ENCODE measurements around the gene DUSP8. TPM values are rescaled to one million over a fixed set of nuclear protein-coding genes. Genes with fewer than 3 reads are reported as not detected.

The DUSP8 gene
- total RNA-seq, 1 donor from 2014 or later: 15.3 TPM

DNA sequence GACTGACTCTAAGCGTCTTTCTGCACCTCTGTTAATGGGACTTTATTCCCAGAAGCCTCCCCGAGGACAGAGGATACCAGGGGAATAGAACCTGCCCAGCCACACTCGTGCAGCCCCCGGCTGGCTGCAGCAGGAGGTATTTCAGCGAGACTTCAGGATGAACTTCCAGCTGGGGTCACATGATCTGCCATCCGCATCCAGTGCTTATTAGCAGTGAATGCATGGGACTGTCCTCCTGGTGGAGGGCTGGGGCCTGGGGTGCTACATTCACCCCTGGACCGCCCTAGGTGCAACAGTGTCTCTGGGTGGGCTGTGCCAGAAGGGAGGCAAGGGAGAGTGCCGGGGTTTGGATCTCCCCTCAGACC, 1.6 kb downstream of the DUSP8 start:
- Histone ChIP-seq H3K4me1 (peaks cover 81% of the 10 kb centered on the region), H3K36me3 (no peaks in the 10 kb centered on the region), H3K27me3 (ENCODE audit: low read depth) (no peaks in the 10 kb centered on the region), H3K27ac (replicated peaks) (peak overlapping the region; percentile 80), H3K4me3 (peak overlapping the region; percentile 82), H3K9me3 (replicated peaks) (no peaks in the 10 kb centered on the region)
- no peak for DNase-seq
- TF ChIP-seq, protein P1, sequence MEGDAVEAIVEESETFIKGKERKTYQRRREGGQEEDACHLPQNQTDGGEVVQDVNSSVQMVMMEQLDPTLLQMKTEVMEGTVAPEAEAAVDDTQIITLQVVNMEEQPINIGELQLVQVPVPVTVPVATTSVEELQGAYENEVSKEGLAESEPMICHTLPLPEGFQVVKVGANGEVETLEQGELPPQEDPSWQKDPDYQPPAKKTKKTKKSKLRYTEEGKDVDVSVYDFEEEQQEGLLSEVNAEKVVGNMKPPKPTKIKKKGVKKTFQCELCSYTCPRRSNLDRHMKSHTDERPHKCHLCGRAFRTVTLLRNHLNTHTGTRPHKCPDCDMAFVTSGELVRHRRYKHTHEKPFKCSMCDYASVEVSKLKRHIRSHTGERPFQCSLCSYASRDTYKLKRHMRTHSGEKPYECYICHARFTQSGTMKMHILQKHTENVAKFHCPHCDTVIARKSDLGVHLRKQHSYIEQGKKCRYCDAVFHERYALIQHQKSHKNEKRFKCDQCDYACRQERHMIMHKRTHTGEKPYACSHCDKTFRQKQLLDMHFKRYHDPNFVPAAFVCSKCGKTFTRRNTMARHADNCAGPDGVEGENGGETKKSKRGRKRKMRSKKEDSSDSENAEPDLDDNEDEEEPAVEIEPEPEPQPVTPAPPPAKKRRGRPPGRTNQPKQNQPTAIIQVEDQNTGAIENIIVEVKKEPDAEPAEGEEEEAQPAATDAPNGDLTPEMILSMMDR (IDR thresholded peaks at IDR 0.05; ENCODE audit: borderline replicate concordance): no peak
- intact Hi-C loops (cut with micrococcal nuclease): no loop called here

DNA sequence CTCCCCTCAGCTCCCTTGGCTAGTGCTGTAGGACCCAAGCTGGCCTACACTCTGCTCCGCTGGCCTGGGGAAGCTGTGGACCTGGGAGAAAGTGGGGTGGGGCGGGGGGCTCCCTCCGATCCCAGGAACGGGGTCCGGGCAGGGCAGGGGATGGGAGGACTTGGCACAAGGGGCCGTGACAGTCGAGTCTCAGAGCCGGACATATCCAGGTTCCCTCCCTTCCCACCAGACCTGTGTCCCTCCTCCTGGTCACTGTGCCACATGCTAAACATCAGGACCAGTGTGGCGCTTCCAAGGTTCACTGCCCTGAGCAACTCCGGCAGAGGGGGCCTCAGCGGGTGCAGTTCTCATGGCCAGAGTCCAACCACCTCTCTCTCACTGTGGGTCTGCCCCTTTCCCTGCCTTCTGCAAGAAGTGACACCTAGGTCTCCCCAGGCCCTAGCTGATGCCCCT, 2.0 kb downstream of the DUSP8 start:
- DNase-seq: no peak
- Histone ChIP-seq H3K36me3 (no peaks in the 10 kb centered on the region), H3K27ac (replicated peaks) (peak overlapping the region; percentile 80), H3K4me1 (peaks cover 86% of the 10 kb centered on the region), H3K27me3 (ENCODE audit: low read depth) (no peaks in the 10 kb centered on the region), H3K4me3 (peak overlapping the region; percentile 82), H3K9me3 (replicated peaks) (no peaks in the 10 kb centered on the region)
- TF ChIP-seq, protein P1 (IDR thresholded peaks at IDR 0.05; ENCODE audit: borderline replicate concordance): no peak
- intact Hi-C loops (cut with micrococcal nuclease): no loop called here

DNA sequence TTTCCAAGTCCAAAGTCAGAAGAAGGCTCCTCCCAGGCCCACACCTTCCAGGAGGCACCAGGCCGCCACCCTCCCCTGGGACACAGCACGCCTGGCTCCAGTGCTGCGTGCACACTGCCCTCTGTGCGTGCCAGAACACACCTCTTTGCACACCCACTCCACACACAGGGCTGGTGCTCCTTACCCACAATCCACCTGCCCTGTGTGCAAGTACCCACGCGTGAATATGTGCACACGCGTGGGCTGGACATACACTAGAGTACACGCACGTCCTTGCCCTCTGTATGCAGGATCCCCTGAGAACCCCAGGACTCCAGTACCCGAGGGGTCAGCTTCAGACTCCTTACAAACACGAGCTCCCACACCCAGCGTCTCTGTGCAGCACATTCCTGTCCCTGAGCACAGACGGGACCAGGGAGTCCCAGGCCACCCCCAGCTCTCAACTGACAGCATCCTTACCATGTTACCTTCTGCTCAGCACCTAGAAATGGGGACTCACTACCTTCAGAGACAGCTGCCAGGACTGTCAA, 2.8 kb downstream of the DUSP8 start:
- H3K9me3 ChIP-seq (replicated peaks): no peaks in the 10 kb centered on the region
- peak overlapping the region; percentile 80 for H3K27ac ChIP-seq (replicated peaks)
- H3K4me1 ChIP-seq: peaks cover 90% of the 10 kb centered on the region
- no peaks in the 10 kb centered on the region for H3K27me3 ChIP-seq (ENCODE audit: low read depth)
- intact Hi-C loops (cut with micrococcal nuclease): no loop called here
- DNase-seq: no peak
- no peaks in the 10 kb centered on the region for H3K36me3 ChIP-seq
- no peak overlapping the region for H3K4me3 ChIP-seq
- TF ChIP-seq, protein P1 (IDR thresholded peaks at IDR 0.05; ENCODE audit: borderline replicate concordance): no peak

DNA sequence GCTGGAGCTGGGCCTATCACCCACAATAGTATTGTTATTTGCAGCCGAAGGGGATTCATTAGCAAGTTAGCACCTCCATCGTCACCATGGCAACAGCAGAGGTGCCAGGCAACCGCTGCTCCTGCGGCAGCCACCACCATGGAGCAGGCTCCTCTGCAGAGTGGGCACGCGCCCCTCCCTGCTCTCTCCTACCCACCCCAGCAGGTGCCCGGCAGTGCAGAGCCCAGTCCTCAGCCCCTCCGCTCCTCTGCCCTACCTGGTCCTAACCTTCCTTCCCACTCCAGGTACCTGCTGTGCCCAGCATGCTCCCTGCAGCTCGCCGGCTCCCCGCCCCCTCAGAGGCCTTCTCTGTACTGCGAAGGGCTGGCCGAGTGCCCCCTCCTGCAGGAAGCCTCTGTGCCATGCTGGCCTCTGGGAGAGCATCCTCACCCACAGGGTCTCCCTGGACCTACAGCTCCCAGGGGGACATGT, 3.6 kb downstream of the DUSP8 start:
- Histone ChIP-seq H3K36me3 (peaks cover 7% of the 10 kb centered on the region), H3K4me3 (no peak overlapping the region), H3K27ac (replicated peaks) (no peak overlapping the region), H3K4me1 (peaks cover 87% of the 10 kb centered on the region), H3K9me3 (replicated peaks) (no peaks in the 10 kb centered on the region), H3K27me3 (ENCODE audit: low read depth) (no peaks in the 10 kb centered on the region)
- intact Hi-C loops (cut with micrococcal nuclease): no loop called here
- TF ChIP-seq, protein P1 (IDR thresholded peaks at IDR 0.05; ENCODE audit: borderline replicate concordance): no peak
- DNase-seq: no peak

DNA sequence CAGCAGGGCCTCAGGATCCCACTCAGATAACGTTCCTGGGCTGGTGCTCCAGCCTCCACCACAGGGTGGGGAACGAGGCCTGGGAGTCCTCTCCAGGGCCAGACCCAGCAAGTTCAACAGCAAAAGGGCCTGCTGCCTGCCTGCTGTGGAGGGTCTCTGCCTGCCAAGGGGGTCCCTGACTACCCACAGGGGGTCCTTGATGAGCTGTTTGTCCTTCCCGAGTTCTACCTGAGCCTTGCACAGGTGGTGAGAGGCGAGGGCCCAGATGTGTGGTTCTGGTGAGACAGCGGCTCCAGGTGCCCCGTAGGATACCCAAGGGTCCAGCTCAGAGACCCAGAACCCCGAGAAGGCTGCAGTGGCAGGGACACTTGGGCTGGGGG, 4.4 kb downstream of the DUSP8 start:
- no peak overlapping the region for H3K4me3 ChIP-seq
- H3K27ac ChIP-seq (replicated peaks): peak overlapping the region; percentile 19
- TF ChIP-seq, protein P1 (IDR thresholded peaks at IDR 0.05; ENCODE audit: borderline replicate concordance): no peak
- H3K36me3 ChIP-seq: peaks cover 14% of the 10 kb centered on the region
- H3K4me1 ChIP-seq: peaks cover 83% of the 10 kb centered on the region
- no peaks in the 10 kb centered on the region for H3K27me3 ChIP-seq (ENCODE audit: low read depth)
- no peaks in the 10 kb centered on the region for H3K9me3 ChIP-seq (replicated peaks)
- DNase-seq: no peak
- intact Hi-C loops (cut with micrococcal nuclease): no loop called here

All from left ventricle myocardium inferior (tissue), 1 donor.